Raji (cell line): ENCODE measurements around the gene GPHN.

Source experiments
- POLR2A ChIP-seq: IDR thresholded peaks from 2 replicates; pipeline ENCODE4 v1.6.1; 2011; ENCODE audit warnings: low read depth, low read length, control low read depth; ENCODE audit not compliant: insufficient read depth

Gene GPHN

GRCh38 chr14:67218126-67218525 lies 710.2 kb downstream of the GPHN start:
- TF ChIP-seq POLR2A, result no peak

- TF ChIP-seq POLR2A, result no peak
These were observed 713.5 kb downstream of the GPHN start for GRCh38 chr14:67221248-67221981.

GRCh38 chr14:67221982-67222328 lies 714.0 kb downstream of the GPHN start:
- no peak for TF ChIP-seq POLR2A

GRCh38 chr14:67225523-67225922 lies 717.6 kb downstream of the GPHN start:
- no peak for TF ChIP-seq POLR2A

GRCh38 chr14:67228325-67228984 lies 720.5 kb downstream of the GPHN start:
- TF ChIP-seq POLR2A, result no peak
